GM12872 (cell line): ENCODE results near the gene ADGRB3.

Experiments used
- TF ChIP-seq, protein P1 (sequence below): IDR thresholded peaks from 3 replicates; pipeline ENCODE4 v1.5.1; 2011; ENCODE audit warnings: low read depth, mild to moderate bottlenecking, low read length, moderate library complexity; ENCODE audit not compliant: insufficient read depth

The ADGRB3 gene

DNA sequence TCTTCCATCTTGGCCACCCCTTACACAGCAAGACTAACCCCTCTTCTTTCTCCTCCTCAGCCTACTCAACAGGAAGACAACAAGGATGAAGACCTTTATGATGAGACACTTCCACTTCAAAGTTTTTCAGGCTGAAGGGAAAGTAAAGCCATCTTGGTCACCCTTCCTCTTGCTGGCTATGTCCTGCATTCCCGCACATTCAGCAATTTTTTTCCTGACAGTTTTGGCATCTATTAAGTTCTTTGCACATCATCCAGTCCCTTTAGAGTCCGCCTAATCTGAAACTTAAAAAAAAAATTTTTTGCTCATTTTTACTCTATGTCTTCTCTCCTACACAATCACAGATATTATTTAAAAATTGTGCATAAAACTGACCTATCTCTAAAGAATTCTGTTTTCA is 668.3 kb downstream of the ADGRB3 start:
- TF ChIP-seq, protein P1, sequence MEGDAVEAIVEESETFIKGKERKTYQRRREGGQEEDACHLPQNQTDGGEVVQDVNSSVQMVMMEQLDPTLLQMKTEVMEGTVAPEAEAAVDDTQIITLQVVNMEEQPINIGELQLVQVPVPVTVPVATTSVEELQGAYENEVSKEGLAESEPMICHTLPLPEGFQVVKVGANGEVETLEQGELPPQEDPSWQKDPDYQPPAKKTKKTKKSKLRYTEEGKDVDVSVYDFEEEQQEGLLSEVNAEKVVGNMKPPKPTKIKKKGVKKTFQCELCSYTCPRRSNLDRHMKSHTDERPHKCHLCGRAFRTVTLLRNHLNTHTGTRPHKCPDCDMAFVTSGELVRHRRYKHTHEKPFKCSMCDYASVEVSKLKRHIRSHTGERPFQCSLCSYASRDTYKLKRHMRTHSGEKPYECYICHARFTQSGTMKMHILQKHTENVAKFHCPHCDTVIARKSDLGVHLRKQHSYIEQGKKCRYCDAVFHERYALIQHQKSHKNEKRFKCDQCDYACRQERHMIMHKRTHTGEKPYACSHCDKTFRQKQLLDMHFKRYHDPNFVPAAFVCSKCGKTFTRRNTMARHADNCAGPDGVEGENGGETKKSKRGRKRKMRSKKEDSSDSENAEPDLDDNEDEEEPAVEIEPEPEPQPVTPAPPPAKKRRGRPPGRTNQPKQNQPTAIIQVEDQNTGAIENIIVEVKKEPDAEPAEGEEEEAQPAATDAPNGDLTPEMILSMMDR, result no peak

DNA sequence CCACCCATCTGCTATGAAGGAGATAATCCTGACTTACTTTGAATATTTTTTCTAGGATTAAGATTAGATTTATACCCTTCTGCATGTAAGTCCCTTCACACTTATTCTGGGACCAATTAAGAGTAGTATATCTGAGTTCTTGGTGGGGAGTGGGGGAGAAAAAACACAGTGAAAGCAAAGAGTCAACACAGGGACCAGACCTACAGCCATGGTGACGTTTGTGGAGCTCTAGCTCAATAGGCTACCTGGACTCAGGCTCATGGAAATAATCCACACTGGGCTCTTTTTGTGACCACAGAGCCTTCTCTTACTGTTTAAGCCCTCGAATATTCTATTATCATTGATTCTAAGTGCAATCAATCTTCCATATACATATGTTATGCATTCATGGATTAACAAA is 670.4 kb downstream of the ADGRB3 start:
- TF ChIP-seq, protein P1, result no peak

DNA sequence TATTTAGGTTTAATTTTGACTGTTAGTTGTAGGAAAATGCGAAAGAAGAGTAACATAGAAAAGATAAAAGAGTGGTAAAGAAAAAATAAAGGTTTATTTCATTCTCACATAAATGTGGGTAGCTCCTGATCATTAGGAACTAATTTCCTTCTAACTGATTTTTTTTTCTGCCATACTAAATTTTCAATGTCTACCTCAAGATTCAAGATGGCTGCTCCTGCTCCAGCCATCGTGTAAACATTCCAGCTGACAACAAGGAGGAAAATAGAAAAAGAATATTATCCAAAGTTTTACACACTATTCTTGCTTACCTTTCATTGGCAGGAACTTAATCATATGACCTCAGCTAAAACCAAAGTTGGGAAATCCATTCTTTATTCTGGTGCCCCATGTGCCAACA is 673.5 kb downstream of the ADGRB3 start:
- TF ChIP-seq, protein P1, result no peak

DNA sequence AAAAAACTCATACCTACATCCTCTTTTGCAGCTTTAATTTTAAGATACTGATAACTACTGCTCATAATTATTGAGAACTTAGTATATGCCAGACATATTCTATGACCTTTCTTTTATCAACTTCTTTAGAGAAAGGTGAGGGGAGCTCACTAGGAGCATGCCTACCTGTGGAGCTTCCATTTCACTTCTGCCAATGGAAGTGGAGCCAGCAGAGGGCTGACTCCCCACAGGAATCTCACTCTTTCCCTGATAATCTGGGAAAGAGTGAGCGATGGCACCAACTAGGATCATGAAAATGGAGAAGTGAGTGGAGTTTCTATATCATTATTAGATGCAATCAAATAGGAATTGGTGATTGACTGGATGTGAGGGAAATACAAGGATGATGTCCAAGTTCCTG is 676.8 kb downstream of the ADGRB3 start:
- TF ChIP-seq, protein P1, result no peak

DNA sequence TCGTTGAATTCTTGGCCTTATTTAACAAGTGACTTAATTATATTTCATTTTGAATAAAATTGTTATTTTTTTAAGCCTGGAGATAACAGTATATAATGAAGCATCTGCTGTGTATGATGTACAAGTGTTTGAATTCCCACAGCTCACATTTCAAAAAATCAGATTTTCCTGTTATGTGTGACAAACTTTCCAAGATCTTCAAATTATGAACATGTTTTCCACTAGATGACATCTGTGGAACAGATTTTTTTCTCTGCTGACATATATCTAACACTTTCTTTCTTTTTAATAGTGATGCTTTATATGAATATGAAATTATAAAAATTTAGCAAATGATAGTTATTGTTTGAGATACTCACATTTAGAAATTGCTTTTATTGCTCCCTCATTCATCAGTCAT is 678.9 kb downstream of the ADGRB3 start:
- TF ChIP-seq, protein P1, result no peak

DNA sequence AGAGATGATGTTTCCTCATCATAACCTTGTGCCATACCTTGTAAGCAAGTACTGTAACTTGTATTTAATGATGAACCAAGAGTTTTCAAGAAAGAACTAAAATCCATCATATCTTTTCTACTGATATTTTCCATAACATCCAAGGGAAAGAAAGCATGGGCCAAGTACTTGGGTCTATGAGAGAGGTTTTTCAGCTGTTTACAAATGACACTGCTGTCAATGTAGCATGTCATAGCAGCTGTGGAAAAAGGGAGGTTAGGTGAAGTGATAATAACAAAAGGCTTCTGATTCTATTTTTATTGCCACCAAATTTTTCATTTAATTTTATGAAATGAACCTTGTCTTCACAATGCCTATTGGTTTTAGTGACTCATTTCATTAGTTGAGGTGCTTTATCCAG is 679.4 kb downstream of the ADGRB3 start:
- TF ChIP-seq, protein P1, result no peak

DNA sequence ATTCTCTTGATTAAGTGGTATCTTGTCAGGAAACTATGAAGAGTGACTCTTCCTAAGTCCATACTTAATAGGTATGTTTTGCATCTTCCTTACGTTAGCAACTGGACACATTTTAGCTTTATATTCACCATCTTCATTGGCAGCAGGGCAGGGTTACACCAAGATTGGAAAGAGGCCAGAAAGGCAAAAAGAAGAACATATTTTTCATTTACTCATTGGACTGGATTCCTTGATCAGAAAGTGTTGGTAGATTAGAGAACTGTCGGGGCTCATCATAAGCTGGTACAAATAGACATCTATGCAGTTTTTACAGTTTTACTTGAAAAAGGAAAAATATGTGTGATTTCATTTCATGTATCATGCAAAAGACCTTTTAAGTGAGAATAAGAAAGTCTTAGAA is 696.8 kb downstream of the ADGRB3 start:
- TF ChIP-seq, protein P1, result no peak

DNA sequence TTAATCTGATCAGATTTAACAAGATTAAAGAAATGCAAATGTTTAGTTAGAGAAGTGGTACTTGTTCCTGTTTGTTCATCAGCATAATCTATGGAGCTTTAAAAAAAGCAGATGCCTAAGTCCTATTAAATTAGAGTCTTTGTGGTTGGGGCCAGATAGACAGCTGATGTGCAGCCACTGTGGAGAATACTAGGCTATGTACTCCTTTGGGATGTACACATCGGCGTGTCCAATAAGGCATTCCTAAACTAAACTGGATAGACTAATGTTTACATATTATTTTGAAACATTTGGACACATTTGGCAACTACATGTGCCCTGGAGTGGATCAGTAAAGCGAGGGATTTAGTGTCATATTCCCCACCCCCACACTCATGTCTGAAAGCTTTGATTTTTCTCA is 702.2 kb downstream of the ADGRB3 start:
- TF ChIP-seq, protein P1, result no peak
